SW480 (cell line): Measurements from ENCODE around the gene APC2.

Experiments
- DNase-seq: peaks from one replicate; pipeline ENCODE4 v3.0.0-alpha.2; 2016; ENCODE audit warnings: low spot score

The APC2 gene

GRCh38 chr19:1447504-1447903, 2.4 kb upstream of the APC2 start:
- no peak for DNase-seq

- no peak for DNase-seq
These were observed 2.0 kb upstream of the APC2 start for GRCh38 chr19:1447944-1448343.

GRCh38 chr19:1450735-1451731, 1.1 kb downstream of the APC2 start:
- DNase-seq, result no peak

GRCh38 chr19:1451916-1452801, 2.2 kb downstream of the APC2 start:
- no peak for DNase-seq

- no peak for DNase-seq
These were observed 3.0 kb downstream of the APC2 start for GRCh38 chr19:1452802-1453524.

GRCh38 chr19:1453525-1454364, 3.8 kb downstream of the APC2 start:
- DNase-seq, result peak; percentile 56

- peak; percentile 46 for DNase-seq
These were observed 5.0 kb downstream of the APC2 start for GRCh38 chr19:1455002-1455335.

- DNase-seq, result peak; percentile 73
These were observed 5.6 kb downstream of the APC2 start for GRCh38 chr19:1455336-1456120.

- no peak for DNase-seq
These were observed 6.4 kb downstream of the APC2 start for GRCh38 chr19:1456121-1456900.

GRCh38 chr19:1457031-1457739, 7.3 kb downstream of the APC2 start:
- DNase-seq, result no peak

GRCh38 chr19:1457892-1458291, 8.0 kb downstream of the APC2 start:
- DNase-seq, result no peak

- DNase-seq, result no peak
These were observed 9.6 kb downstream of the APC2 start for GRCh38 chr19:1459479-1459878.

GRCh38 chr19:1460033-1460995, 10.4 kb downstream of the APC2 start:
- DNase-seq, result no peak

- no peak for DNase-seq
These were observed 11.9 kb downstream of the APC2 start for GRCh38 chr19:1461862-1462261.

GRCh38 chr19:1465191-1466016, 15.5 kb downstream of the APC2 start:
- DNase-seq, result no peak

GRCh38 chr19:1466018-1466460, 16.1 kb downstream of the APC2 start:
- no peak for DNase-seq
